HEK293 (cell line): ENCODE results near the gene CDH2.

Experiments used
- BCL11A ChIP-seq: fragments of 450-650 bp; formaldehyde crosslinking; IDR thresholded peaks from 2 replicates; pipeline ENCODE4 v1.5.1; 2016; ENCODE audit warnings: low read depth, missing biosample characterization, missing genetic modification characterization
- BCL11B ChIP-seq: fragments of 450-650 bp; formaldehyde crosslinking; IDR thresholded peaks from 2 replicates; pipeline ENCODE4 v1.5.1; 2016; ENCODE audit warnings: low read depth, missing biosample characterization, missing genetic modification characterization
- EGR2 ChIP-seq: fragments of 450-650 bp; formaldehyde crosslinking; IDR thresholded peaks from 2 replicates; pipeline ENCODE4 v1.5.1; 2016; ENCODE audit warnings: low read depth, missing biosample characterization, missing genetic modification characterization
- GLIS2 ChIP-seq: fragments of 450-650 bp; formaldehyde crosslinking; IDR thresholded peaks from 2 replicates; pipeline ENCODE4 v1.5.1; 2016; ENCODE audit warnings: missing biosample characterization, missing genetic modification characterization
- KLF17 ChIP-seq: fragments of 450-650 bp; formaldehyde crosslinking; IDR thresholded peaks from 2 replicates; pipeline ENCODE4 v1.5.1; 2016; ENCODE audit warnings: missing biosample characterization, missing genetic modification characterization
- KLF7 ChIP-seq: fragments of 450-650 bp; formaldehyde crosslinking; IDR thresholded peaks from 2 replicates; pipeline ENCODE4 v1.5.1; 2016; ENCODE audit warnings: missing biosample characterization, missing genetic modification characterization, borderline replicate concordance
- KLF8 ChIP-seq: fragments of 450-650 bp; formaldehyde crosslinking; IDR thresholded peaks from 2 replicates; pipeline ENCODE4 v1.5.1; 2016; ENCODE audit warnings: missing biosample characterization, missing genetic modification characterization
- PRDM1 ChIP-seq: fragments of 450-650 bp; formaldehyde crosslinking; IDR thresholded peaks from 2 replicates; pipeline ENCODE4; 2016; ENCODE audit warnings: missing biosample characterization, missing genetic modification characterization
- SCRT1 ChIP-seq: fragments of 450-650 bp; formaldehyde crosslinking; IDR thresholded peaks from 2 replicates; pipeline ENCODE4 v1.5.1; 2016; ENCODE audit warnings: missing biosample characterization, missing genetic modification characterization, borderline replicate concordance
- SETDB1 ChIP-seq: IDR thresholded peaks from one replicate; pipeline ENCODE4 v1.6.1; 2017; ENCODE audit warnings: mild to moderate bottlenecking, low read length, moderate library complexity, mixed read lengths; ENCODE audit not compliant: insufficient read length
- SP3 ChIP-seq: fragments of 450-650 bp; formaldehyde crosslinking; IDR thresholded peaks from 2 replicates; pipeline ENCODE4 v1.5.1; 2016; ENCODE audit warnings: missing biosample characterization, missing genetic modification characterization
- TCF7L2 ChIP-seq: IDR thresholded peaks from 2 replicates; pipeline ENCODE4 v1.6.1; 2011; ENCODE audit warnings: low read depth, mild to moderate bottlenecking, inconsistent platforms, low read length, moderate library complexity, borderline replicate concordance
- ZBTB1 ChIP-seq: fragments of 450-650 bp; formaldehyde crosslinking; IDR thresholded peaks from 2 replicates; pipeline ENCODE4 v1.5.1; 2016; ENCODE audit warnings: missing biosample characterization, missing genetic modification characterization
- ZBTB48 ChIP-seq: fragments of 450-650 bp; formaldehyde crosslinking; IDR thresholded peaks from 2 replicates; pipeline ENCODE4 v1.5.1; 2016; ENCODE audit warnings: missing biosample characterization, missing genetic modification characterization
- ZEB2 ChIP-seq: fragments of 450-650 bp; formaldehyde crosslinking; IDR thresholded peaks from 2 replicates; pipeline ENCODE4 v1.5.1; 2016; ENCODE audit warnings: missing biosample characterization, missing genetic modification characterization
- ZFP37 ChIP-seq: fragments of 450-650 bp; formaldehyde crosslinking; IDR thresholded peaks from 2 replicates; pipeline ENCODE4 v1.5.1; 2016; ENCODE audit warnings: missing biosample characterization, missing genetic modification characterization
- ZIC2 ChIP-seq: fragments of 450-650 bp; formaldehyde crosslinking; IDR thresholded peaks from 2 replicates; pipeline ENCODE4 v1.5.1; 2016; ENCODE audit warnings: missing biosample characterization, missing genetic modification characterization
- ZNF16 ChIP-seq: fragments of 450-650 bp; formaldehyde crosslinking; IDR thresholded peaks from 2 replicates; pipeline ENCODE4 v1.5.1; 2016; ENCODE audit warnings: low read depth, missing biosample characterization, missing genetic modification characterization
- ZNF174 ChIP-seq: fragments of 450-650 bp; formaldehyde crosslinking; IDR thresholded peaks from 2 replicates; pipeline ENCODE4 v1.5.0; 2017; ENCODE audit warnings: missing biosample characterization, mild to moderate bottlenecking, missing genetic modification characterization
- ZNF23 ChIP-seq: fragments of 450-650 bp; formaldehyde crosslinking; IDR thresholded peaks from 2 replicates; pipeline ENCODE4 v1.5.1; 2016; ENCODE audit warnings: missing biosample characterization, missing genetic modification characterization, borderline replicate concordance
- ZNF362 ChIP-seq: fragments of 450-650 bp; formaldehyde crosslinking; IDR thresholded peaks from 2 replicates; pipeline ENCODE4 v1.5.1; 2016; ENCODE audit warnings: missing biosample characterization, missing genetic modification characterization
- ZNF394 ChIP-seq: fragments of 450-650 bp; formaldehyde crosslinking; IDR thresholded peaks from 2 replicates; pipeline ENCODE4 v1.5.1; 2016; ENCODE audit warnings: missing biosample characterization, missing genetic modification characterization, mild to moderate bottlenecking, moderate library complexity, borderline replicate concordance
- ZNF501 ChIP-seq: fragments of 450-650 bp; formaldehyde crosslinking; IDR thresholded peaks from 2 replicates; pipeline ENCODE4 v1.5.1; 2016; ENCODE audit warnings: missing biosample characterization, missing genetic modification characterization
- ZNF514 ChIP-seq: fragments of 450-650 bp; formaldehyde crosslinking; IDR thresholded peaks from 2 replicates; pipeline ENCODE4 v1.5.1; 2016; ENCODE audit warnings: missing biosample characterization, missing genetic modification characterization
- ZNF529 ChIP-seq: fragments of 450-650 bp; formaldehyde crosslinking; IDR thresholded peaks from 2 replicates; pipeline ENCODE4 v1.5.1; 2017; ENCODE audit warnings: missing genetic modification characterization, missing biosample characterization; ENCODE audit not compliant: insufficient replicate concordance
- ZNF558 ChIP-seq: fragments of 450-650 bp; formaldehyde crosslinking; IDR thresholded peaks from 2 replicates; pipeline ENCODE4 v1.5.1; 2016; ENCODE audit warnings: missing biosample characterization, missing genetic modification characterization
- ZNF560 ChIP-seq: fragments of 450-650 bp; formaldehyde crosslinking; IDR thresholded peaks from 2 replicates; pipeline ENCODE4 v1.5.1; 2017; ENCODE audit warnings: missing biosample characterization, missing genetic modification characterization, borderline replicate concordance
- ZNF561 ChIP-seq: fragments of 450-650 bp; IDR thresholded peaks from 2 replicates; pipeline ENCODE4 v1.5.1; 2018; ENCODE audit warnings: missing biosample characterization, missing genetic modification characterization, borderline replicate concordance
- ZNF600 ChIP-seq: fragments of 450-650 bp; formaldehyde crosslinking; IDR thresholded peaks from 2 replicates; pipeline ENCODE4 v1.5.1; 2016; ENCODE audit warnings: missing biosample characterization, missing genetic modification characterization
- ZNF626 ChIP-seq: fragments of 450-650 bp; sonication (Bioruptor Pico); formaldehyde crosslinking; IDR thresholded peaks from 2 replicates; pipeline ENCODE4 v1.5.1; 2018; ENCODE audit warnings: missing biosample characterization, missing genetic modification characterization, inconsistent platforms
- ZNF677 ChIP-seq: fragments of 450-650 bp; IDR thresholded peaks from 2 replicates; pipeline ENCODE4 v1.5.0; 2018; ENCODE audit warnings: missing biosample characterization, mild to moderate bottlenecking, missing genetic modification characterization, moderate library complexity
- ZNF768 ChIP-seq: fragments of 450-650 bp; formaldehyde crosslinking; IDR thresholded peaks from 2 replicates; pipeline ENCODE4 v1.5.1; 2018; ENCODE audit warnings: missing biosample characterization, mild to moderate bottlenecking, missing genetic modification characterization
- ZNF785 ChIP-seq: fragments of 450-650 bp; formaldehyde crosslinking; IDR thresholded peaks from 2 replicates; pipeline ENCODE4 v1.5.1; 2016; ENCODE audit warnings: missing biosample characterization, missing genetic modification characterization
- ZNF792 ChIP-seq: fragments of 450-650 bp; formaldehyde crosslinking; IDR thresholded peaks from 2 replicates; pipeline ENCODE4 v1.5.1; 2016; ENCODE audit warnings: missing biosample characterization, missing genetic modification characterization
- ZXDB ChIP-seq: fragments of 450-650 bp; formaldehyde crosslinking; IDR thresholded peaks from 2 replicates; pipeline ENCODE4 v1.5.1; 2016; ENCODE audit warnings: missing biosample characterization, missing genetic modification characterization
- TF ChIP-seq, protein P1 (sequence below): fragments of 450-650 bp; formaldehyde crosslinking; IDR thresholded peaks from 2 replicates; pipeline ENCODE4 v1.5.1; 2017; ENCODE audit warnings: missing biosample characterization, missing genetic modification characterization
- TF ChIP-seq, protein P2 (sequence below): fragments of 450-650 bp; formaldehyde crosslinking; IDR thresholded peaks from 2 replicates; pipeline ENCODE4 v1.5.1; 2017; ENCODE audit warnings: missing biosample characterization, missing genetic modification characterization

The CDH2 gene

GRCh38 chr18:28177828-28178635 is 1.1 kb upstream of the CDH2 start (continued):
- TF ChIP-seq, protein P1, sequence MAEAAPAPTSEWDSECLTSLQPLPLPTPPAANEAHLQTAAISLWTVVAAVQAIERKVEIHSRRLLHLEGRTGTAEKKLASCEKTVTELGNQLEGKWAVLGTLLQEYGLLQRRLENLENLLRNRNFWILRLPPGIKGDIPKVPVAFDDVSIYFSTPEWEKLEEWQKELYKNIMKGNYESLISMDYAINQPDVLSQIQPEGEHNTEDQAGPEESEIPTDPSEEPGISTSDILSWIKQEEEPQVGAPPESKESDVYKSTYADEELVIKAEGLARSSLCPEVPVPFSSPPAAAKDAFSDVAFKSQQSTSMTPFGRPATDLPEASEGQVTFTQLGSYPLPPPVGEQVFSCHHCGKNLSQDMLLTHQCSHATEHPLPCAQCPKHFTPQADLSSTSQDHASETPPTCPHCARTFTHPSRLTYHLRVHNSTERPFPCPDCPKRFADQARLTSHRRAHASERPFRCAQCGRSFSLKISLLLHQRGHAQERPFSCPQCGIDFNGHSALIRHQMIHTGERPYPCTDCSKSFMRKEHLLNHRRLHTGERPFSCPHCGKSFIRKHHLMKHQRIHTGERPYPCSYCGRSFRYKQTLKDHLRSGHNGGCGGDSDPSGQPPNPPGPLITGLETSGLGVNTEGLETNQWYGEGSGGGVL (tag by site-specific recombination) = peak; percentile 64
- TF ChIP-seq BCL11B (no peak), ZNF558 (tag by site-specific recombination) (no peak), SETDB1 (no peak), ZBTB1 (tag by site-specific recombination) (no peak), ZNF792 (no peak), ZNF785 (tag by site-specific recombination) (no peak), SCRT1 (no peak), BCL11A (tag by site-specific recombination) (no peak), ZFP37 (tag by site-specific recombination) (0 out of 2 replicates have a peak, but pooled peaks have one; percentile 21), ZBTB48 (tag by site-specific recombination) (no peak), ZNF600 (tag by site-specific recombination) (peak; percentile 35; the same call in 1 of the 2 replicates), ZNF561 (tag by site-specific recombination) (peak; percentile 68; the same call in 1 of the 2 replicates), ZNF529 (tag by site-specific recombination) (no peak), GLIS2 (peak; percentile 77), TCF7L2 (no peak), ZNF23 (tag by site-specific recombination) (no peak), ZNF501 (tag by site-specific recombination) (no peak; the same call in 1 of the 2 replicates), ZNF514 (tag by site-specific recombination) (no peak), ZNF16 (tag by site-specific recombination) (no peak), PRDM1 (tag by site-specific recombination) (no peak), ZNF362 (tag by site-specific recombination) (no peak), ZNF768 (tag by site-specific recombination) (no peak), SP3 (tag by site-specific recombination) (peak; percentile 59), ZNF626 (no peak), EGR2 (tag by site-specific recombination) (0 out of 2 replicates have a peak, but pooled peaks have one; percentile 23), ZNF560 (tag by site-specific recombination) (no peak), KLF8 (no peak), ZIC2 (tag by site-specific recombination) (peak; percentile 56; the same call in 1 of the 2 replicates), ZNF677 (tag by site-specific recombination) (no peak), ZEB2 (peak; percentile 43; the same call in 1 of the 2 replicates), KLF7 (tag by site-specific recombination) (no peak), KLF17 (tag by site-specific recombination) (no peak), ZNF394 (no peak), ZXDB (tag by site-specific recombination) (peak; percentile 82), ZNF174 (tag by site-specific recombination) (no peak)
- TF ChIP-seq, protein P2, sequence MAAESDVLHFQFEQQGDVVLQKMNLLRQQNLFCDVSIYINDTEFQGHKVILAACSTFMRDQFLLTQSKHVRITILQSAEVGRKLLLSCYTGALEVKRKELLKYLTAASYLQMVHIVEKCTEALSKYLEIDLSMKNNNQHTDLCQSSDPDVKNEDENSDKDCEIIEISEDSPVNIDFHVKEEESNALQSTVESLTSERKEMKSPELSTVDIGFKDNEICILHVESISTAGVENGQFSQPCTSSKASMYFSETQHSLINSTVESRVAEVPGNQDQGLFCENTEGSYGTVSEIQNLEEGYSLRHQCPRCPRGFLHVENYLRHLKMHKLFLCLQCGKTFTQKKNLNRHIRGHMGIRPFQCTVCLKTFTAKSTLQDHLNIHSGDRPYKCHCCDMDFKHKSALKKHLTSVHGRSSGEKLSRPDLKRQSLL (tag by site-specific recombination) = no peak; the same call in 1 of the 2 replicates
